CD1c-positive myeloid dendritic cell (primary cell): Measurements from ENCODE around the gene UIMC1.
"Not testable (repeated sequence)": the region's sequence is repeated elsewhere in the genome, so short reads cannot be mapped to it uniquely, and the experiment has no call there.

ENCODE experiments used
- DNase-seq: peaks from one replicate; pipeline ENCODE4 v3.0.0-alpha.2; 2016; ENCODE audit errors: extremely low spot score

The UIMC1 gene

DNA sequence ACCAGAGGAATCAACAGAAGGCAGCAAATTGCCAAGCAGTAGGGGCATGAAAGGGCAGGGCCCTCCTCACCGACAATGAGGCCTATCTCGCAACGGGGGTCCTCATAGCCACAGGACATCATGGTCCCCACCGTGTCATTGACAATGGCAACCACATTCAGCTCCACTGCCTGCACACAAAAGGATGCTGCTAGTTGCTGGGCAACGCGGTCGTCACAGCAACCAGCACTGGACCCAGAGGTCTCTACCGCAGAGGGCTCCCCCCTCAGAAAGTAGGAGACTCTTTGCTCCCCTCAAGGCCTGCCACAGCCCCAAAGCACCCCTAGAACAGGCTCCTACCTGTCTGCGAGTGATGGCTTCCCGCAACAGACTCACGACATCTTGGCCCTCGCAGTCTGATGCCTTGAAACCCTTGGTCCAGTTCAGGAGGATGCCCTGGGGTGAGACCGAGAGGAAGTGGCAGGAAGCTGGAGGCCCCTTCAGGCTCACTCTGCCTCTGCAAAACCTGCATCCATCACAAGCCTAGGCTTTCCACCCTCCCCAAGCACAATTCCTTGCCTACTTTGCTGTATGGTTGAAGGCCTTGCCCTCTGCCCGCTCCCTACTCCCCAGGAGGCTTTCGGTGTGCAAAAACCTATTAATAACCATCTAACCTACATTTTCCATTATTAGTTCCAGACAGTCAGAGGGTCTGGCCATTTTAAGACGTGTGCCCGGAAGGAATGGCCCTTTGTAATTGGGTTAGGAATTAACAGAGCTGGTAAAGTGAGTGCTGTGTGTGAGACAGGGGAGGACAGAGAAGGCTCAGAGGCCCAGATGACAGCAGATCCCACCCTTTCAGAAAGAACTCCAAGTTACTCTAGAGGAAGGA, 122.6 kb downstream of the UIMC1 start:
- DNase-seq: no peak

DNA sequence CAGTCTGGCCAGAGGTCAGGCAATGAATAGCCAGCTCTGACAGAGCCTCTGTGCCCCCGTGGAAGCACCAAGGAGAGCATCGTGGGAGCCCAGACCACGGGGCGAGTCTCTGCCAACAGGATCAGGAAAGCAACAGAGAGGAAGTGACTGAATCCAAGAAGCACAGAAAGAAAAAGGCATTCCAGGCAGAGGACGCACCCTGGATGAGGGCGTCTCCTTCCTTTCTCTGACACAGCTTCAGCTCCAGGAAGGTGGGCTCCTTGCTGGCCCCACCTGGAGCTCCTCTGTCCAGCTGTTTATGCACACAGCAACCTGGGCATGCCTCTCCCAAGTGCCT, 124.0 kb downstream of the UIMC1 start:
- no peak for DNase-seq

DNA sequence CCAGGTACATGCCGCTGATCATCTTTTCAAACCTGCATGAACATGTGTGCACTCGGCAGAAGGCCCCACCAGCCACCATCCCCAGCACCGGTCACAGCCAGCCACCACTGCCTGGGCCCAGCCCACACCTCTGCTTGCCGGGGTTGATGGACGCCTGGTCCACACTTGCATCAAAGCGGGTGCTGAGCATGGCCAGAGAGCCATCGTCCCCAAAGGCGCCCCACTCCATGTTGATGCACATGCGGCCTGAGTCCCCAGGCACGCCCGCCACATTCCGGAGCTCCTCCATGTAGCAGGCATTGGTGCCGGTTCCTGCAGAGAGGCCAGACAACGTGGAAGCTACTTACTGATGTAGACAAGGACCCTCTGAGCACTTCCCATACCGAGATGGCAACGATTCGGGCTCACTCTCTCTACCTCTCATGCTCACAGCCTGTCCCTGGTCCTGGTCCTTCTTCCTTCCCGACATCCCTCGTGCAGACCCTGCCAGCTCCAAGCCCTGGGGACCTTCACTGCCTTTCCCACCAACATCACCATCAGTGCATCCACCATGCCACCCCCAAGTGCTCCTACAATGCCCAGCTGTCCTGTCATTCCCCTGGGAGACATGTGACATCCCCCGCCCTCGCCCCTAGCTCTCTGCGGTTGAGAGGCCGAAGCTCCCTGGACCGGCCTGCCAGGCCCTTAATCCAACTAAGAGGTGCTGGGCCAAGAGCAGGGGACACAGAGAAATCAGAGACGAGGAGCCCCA, 124.6 kb downstream of the UIMC1 start:
- DNase-seq: no peak

DNA sequence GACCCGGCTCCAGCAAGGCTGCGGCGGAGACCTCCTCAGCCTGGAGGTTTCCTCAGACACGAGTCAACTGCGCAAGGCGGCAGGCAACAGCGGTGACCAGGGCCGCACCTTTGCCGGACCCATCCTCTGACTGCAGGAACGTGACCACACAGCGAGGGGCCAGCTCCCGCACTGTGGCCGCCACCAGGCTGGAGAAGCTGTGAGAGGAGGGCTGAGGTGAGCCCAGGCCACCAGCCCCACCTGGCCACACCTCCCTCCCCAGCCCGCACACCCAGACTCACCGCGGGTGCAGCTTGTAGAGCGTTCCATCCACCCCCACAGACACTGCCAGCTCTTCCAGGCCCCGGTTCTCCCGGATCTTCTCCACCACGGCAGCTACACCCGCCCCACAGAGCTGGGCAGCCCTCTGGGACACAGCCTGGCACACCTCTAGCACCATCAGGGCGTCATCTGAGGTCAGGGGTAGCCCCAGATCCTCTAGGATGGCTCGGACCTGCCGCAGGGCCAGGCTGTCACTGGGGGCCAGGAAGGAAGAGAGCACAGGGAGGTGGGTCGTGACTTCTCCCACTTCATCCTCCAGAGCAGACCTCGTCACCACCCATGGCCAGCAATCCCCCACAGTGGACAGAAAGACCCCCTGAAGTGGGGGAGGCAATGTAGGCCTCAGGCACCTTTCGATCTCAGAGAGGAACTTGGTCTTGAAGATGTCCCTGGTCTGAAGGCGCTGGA, 125.4 kb downstream of the UIMC1 start:
- no peak for DNase-seq

DNA sequence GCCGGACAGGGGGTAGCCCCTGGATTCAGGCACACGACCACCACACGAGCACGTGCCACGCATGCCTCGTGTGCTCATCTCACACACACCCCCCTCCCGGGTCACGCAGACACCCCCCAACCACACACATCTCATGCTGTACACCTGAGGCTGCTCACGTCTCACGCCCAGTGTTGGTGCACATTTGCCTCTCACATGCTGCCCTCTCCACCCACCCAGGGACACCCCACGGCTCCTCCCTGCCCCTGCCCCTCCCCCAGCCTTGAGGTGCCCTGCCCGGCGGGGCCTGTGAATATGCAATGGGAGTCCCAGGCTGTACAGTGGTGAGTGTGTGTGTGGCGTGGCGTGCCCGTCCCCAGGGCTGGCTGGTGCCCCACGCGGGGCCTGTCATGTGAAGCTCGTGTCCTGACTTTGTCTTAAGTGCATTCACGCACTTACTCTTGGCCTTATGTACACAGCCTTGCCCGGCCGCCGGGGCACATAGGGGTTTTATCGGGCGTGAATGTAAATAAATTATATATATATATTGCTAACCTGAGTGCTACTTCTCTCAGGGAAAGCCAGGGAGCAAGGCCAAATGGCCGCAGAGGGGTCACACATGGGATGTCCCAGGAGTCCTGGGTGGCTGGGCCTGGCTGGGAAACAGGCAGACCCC, 126.1 kb downstream of the UIMC1 start:
- DNase-seq: no peak

DNA sequence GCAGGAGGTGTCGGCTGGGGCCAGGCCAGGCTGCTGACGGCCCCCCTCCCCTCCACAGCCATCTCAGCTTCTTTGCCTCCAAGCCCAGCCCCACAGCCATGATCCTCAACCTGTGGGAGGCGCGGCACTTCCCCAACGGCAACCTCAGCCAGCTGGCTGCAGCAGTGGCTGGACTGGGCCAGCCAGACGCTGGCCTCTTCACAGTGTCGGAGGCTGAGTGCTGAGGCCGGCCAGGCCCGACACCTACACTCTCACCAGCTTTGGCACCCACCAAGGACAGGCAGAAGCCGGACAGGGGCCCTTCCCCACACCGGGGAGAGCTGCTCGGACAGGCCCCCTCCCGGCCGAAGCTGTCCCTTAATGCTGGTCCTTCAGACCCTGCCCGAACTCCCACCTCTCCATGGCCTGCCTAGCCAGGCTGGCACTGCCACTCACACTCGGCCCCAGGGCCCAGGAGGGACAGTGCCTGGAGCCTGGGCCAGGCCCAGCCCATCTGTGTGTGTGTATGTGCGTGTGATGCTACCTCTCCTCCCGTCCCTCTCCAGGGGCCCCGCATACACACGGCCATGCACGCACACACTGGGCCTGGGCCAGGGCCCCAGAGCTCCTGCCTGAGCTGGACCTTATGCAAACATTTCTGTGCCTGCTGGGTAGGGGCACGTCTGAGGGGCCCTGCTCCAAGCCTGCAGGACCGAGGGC, 126.8 kb downstream of the UIMC1 start:
- no peak for DNase-seq

DNA sequence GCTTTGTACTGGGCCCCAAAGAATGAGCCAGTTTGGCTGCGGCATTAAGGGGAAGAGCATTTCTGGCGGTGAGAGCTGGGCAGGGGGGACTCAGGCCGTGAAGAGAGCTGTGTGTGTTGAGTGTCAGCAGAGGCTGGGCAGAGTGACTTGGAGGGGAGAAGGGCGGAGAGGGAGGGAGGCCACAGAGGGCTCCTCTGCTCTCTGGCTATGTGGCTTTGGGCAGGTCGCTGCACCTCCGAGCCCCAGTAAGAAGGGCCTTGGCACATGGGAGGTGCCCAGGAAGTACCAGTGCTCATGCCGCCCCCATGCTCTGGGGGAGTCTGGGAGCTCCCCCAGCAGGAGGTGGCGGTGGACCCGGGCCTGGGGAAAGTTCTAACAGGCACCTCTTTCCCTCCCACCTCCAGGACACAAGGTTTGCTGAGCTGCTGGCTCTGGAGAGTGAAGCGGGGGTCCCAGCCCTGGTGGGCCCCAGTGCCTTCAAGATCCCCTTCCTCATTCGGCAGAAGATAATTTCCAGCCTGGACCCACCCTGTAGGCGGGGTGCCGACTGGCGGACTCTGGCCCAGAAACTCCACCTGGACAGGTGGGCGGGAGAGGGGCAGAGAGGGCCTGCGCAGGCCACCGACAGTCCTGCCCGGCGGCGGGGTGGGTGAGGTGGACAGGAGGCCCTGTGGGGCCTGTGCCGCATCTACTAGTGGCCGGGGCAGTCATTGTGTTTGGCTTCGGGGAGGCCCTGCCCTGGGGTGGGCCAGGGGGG, 127.5 kb downstream of the UIMC1 start:
- no peak for DNase-seq

DNA sequence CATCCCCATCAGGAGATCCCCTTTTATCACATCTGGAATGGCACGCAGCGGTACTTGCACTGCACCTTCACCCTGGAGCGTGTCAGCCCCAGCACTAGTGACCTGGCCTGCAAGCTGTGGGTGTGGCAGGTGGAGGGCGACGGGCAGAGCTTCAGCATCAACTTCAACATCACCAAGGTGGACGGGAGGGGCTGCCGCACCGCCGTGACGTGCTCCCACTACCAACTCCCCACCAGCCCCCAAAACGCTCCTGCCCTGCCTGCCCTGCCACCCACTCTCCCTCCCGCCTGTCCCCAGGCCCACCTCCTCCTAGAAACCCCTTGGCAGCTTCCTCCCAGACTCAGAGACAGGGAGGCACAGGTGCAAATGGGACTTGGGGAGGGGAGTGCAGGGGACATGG, 128.1 kb downstream of the UIMC1 start:
- no peak for DNase-seq

DNA sequence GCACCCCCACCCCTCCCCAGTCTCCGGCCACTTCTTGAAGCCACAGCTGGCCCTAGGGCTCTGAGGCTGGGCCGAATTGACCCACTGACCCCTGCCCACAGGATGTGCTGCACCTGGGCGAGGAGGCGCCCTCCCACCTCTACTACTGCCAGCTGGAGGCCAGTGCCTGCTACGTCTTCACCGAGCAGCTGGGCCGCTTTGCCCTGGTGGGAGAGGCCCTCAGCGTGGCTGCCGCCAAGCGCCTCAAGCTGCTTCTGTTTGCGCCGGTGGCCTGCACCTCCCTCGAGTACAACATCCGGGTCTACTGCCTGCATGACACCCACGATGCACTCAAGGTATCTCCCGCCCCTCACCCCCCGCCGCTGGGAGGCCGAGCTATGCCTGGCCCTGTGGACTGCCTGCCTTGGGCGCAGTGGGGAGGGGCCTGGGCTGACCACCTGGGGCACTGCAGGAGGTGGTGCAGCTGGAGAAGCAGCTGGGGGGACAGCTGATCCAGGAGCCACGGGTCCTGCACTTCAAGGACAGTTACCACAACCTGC, 128.7 kb downstream of the UIMC1 start:
- no peak for DNase-seq

DNA sequence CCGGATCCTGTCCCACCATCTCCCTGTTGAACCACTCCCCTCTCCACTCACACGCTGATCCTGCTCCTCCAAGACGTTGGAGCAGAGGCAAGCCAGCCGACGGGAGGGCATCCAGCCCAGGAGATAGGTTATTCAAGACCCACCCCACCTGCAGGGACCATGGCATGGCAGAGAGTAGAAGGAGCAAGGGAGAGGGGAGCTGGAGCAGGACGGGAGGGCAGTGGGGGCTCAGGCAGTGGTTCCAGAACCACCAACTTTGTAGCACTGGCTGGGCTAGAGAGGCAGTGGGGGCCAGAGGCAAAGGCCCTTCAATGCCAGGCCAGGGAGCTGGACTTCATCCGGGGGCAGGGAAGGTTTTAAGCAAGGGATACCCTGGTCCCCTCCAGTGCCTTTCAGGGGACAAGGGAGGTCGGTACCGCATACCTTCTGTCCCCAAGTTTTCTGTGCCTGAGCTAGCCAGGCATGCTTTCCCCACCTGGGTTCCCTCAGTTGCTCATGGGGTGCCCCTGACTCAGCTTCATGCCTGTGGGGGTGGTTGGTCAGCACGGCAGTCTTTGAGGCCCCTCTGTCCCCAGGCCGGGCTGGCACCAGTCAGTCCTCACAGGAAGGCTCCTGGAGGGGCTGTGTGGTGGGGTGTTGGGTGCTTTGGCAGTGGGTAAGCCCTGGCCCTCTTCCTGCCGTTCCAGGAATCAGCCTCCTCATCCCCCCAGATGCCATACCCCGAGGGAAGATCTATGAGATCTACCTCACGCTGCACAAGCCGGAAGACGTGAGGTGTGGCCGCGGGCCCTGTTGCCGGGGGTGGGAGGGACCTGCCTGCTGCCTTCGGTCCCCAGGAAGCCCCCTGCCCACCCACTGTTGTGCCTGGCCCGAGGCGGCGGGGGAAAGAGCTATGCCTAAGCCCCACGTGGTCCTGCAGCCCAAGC, 129.8 kb downstream of the UIMC1 start:
- DNase-seq: no peak

DNA sequence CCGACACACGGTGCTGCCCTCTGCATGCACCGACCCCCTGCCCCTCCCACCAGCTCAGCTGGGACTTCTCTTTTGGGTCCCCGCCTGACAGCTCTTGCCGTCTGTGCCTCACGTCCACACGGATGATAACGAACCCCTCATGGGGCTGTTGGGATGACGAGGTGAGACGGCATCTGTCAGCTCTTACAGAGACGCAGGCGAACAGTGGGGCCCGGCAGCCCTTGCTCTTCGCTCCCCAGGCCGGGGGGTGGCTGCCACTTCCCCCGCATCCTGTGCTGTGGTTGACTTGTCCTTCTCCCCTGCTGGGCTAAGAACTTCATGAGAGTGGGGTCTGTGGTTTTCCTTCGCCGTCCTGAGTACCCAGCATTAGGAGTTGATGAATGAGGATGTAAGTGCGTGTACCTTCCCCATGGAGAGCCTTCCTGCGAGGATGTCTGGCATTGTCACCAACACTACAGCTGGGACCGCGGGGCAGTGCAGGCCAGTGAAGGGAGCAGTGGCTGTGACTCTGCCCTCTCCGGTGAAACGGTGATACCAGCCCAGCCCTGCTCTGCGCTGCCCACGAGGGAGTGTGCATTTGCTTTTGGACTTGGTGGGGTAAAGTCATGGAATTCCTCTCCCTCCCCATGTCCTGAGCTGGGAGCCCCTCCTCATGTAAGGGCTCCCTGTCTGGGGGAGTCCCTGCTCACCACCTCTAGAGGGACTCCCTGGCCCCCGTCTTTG, 130.6 kb downstream of the UIMC1 start:
- no peak for DNase-seq

DNA sequence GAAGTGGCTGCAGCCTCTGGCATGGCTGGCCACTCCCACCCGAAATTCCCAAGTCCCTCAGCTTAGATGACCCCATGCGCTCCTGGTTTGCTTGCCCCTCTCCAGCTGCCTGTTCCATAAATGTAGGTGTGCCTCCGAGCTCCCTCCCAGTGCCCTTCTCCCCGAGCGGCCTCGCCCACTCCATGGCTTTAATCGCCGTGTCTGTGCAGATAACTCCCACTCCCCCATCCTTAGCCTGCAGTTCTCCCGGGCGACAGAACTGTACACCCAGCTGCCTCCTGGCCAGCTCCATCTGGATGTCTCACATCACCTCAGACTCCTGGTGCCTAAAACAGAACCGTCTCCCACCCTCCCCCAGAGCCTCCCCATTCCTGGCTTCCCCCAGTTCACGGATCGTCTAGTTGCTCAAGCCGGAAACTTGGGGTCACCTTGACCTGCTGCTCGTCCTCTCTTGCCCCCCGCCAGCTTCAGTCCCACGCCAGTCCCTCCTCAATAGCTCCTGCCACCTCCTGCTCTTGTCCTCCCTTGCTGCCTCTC, 131.5 kb downstream of the UIMC1 start:
- DNase-seq: no peak

DNA sequence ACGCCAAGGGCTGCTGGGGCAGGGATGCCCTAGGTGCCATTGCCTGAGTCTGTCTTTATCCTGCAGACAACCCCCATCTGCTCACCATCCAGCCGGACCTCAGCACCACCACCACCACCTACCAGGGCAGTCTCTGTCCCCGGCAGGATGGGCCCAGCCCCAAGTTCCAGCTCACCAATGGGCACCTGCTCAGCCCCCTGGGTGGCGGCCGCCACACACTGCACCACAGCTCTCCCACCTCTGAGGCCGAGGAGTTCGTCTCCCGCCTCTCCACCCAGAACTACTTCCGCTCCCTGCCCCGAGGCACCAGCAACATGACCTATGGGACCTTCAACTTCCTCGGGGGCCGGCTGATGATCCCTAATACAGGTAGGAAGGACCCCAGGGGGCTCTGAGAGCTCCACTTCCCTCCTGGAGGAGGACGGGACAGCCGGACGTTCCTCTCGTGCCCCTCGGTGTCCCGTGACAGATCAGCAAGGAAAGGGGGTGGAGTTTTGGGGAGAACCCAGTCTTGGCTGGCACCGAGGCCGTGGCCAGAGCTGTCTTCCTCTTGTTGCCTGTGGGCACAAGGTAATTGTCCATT, 132.3 kb downstream of the UIMC1 start:
- no peak for DNase-seq

DNA sequence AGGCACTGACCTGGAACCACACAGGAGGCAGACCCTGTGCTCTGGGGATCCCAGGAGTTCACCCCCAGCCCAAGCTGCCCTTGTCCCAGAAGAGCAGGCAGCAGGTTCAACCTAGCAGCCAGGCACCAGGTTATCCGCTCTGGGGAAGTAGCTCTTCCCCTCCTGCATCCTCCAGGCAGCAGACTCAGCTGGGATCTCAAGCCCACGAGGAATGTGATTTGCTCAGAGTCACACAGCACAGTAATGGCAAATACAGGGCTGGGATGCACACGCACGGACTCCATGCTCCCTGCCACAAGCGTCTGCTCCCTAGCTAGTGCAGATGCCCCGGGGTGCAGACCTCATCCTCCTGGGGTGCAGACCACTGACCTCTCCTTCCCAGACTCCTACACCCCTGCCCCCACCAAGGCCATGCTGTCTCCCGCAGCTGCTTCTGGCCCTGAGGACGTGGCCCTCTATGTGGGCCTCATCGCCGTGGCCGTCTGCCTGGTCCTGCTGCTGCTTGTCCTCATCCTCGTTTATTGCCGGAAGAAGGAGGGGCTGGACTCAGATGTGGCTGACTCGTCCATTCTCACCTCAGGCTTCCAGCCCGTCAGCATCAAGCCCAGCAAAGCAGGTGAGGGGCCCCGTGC, 132.9 kb downstream of the UIMC1 start:
- DNase-seq: no peak

DNA sequence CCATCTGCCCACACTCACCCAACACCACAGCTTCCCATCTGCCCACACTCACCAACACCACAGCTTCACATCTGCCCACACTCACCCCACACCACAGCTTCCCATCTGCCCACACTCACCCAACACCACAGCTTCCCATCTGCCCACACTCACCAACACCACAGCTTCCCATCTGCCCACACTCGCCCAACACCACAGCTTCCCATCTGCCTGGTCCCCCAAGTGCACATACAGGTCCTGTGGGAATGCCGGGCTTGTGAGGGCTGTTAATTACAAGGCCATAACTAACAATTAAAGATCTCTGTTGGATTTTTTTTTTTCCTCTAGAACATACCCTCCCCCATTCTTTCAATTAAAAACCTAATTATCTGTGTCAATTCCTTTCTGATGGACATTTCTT, 133.6 kb downstream of the UIMC1 start:
- not testable (repeated sequence) for DNase-seq

DNA sequence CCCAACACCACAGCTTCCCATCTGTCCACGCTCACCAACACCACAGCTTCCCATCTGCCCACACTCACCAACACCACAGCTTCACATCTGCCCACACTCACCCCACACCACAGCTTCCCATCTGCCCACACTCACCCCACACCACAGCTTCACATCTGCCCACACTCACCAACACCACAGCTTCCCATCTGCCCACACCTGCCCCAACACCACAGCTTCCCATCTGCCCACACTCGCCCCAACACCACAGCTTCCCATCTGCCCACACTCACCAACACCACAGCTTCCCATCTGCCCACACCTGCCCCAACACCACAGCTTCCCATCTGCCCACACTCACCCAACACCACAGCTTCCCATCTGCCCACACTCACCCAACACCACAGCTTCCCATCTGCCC, 134.0 kb downstream of the UIMC1 start:
- not testable (repeated sequence) for DNase-seq

DNA sequence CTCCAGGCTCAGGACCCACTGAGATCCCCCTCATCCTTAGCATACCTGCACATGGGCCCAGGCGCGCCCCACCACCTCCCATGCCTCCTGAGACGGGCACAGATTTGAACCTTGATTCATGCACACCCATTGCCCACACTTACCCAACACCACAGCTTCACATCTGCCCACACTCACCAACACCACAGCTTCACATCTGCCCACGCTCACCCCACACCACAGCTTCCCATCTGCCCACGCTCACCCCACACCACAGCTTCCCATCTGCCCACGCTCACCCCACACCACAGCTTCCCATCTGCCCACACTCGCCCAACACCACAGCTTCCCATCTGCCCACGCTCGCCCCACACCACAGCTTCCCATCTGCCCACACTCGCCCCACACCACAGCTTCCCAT, 135.9 kb downstream of the UIMC1 start:
- DNase-seq: not testable (repeated sequence)
